ENCODE results near the gene ASTN2.

The ASTN2 gene

GRCh38 chr9:117414906-117415331, at the start of gene ASTN2:
Gene ASTN2 (minus strand): TSS chr9:117415057. CDS start chr9:117414938, 119 bp downstream.
- TF ChIP-seq, protein P1, sequence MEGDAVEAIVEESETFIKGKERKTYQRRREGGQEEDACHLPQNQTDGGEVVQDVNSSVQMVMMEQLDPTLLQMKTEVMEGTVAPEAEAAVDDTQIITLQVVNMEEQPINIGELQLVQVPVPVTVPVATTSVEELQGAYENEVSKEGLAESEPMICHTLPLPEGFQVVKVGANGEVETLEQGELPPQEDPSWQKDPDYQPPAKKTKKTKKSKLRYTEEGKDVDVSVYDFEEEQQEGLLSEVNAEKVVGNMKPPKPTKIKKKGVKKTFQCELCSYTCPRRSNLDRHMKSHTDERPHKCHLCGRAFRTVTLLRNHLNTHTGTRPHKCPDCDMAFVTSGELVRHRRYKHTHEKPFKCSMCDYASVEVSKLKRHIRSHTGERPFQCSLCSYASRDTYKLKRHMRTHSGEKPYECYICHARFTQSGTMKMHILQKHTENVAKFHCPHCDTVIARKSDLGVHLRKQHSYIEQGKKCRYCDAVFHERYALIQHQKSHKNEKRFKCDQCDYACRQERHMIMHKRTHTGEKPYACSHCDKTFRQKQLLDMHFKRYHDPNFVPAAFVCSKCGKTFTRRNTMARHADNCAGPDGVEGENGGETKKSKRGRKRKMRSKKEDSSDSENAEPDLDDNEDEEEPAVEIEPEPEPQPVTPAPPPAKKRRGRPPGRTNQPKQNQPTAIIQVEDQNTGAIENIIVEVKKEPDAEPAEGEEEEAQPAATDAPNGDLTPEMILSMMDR (IDR thresholded peaks at IDR 0.05; ENCODE audit: low read depth, low read length, missing control alignments), result no peak
- H3K4me3 ChIP-seq (replicated peaks; ENCODE audit: low read depth, low read length), result peak within 1 kb of the TSS; percentile 11; the same call in 1 of the 2 replicates
- no peak for DNase-seq (ENCODE audit: extremely low read depth, low read depth)

DNA sequence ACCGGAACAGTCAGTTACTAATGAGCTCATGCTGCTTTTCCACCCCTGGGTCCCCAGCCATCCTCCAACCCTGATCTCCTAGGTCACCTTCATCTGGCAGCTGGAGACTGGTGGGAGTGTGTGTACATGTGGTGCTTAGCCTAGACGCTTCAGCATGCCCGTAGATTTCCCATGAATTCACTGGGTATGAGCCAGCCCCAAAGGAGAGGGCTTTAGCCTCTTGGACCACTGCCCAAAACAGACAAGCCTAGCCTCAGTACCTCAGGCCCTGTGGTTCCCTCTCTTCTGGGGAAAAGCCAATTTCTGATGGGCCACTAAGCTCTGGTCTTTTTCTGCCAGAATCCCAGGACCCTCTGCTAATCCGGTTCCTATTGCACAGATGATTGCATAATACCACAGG, 48.0 kb upstream of the ASTN2 start:
- H3K4me3 ChIP-seq (replicated peaks; ENCODE audit: low read depth, low read length), result no peak overlapping the region
- no peak for DNase-seq (ENCODE audit: extremely low read depth, low read depth)
- TF ChIP-seq, protein P1 (IDR thresholded peaks at IDR 0.05; ENCODE audit: low read depth, low read length, missing control alignments), result no peak

- DNase-seq (ENCODE audit: extremely low read depth, low read depth), result no peak
- TF ChIP-seq, protein P1 (IDR thresholded peaks at IDR 0.05; ENCODE audit: low read depth, low read length, missing control alignments), result no peak
- no peak overlapping the region for H3K4me3 ChIP-seq (replicated peaks; ENCODE audit: low read depth, low read length)
These were observed 46.5 kb upstream of the ASTN2 start for GRCh38 chr9:117461386-117461785.

DNA sequence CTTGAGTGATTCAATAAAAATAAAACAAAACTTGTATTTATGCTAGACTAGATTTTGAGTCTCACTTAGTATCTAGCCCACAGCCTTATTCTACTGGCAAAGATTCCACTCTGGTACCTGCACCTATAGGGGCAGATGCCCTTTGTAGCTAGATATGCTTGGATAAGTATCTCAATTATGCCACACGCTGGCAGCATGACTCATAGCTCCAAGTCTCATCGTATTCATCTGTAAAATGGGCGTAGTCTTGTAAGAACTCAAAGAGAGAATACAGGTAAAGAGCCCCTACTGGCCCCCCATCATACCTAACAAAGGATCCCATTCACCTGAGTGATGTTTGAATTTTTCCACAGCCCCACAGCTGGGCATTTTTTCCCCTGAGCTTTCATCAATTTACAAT, 45.9 kb upstream of the ASTN2 start:
- no peak overlapping the region for H3K4me3 ChIP-seq (replicated peaks; ENCODE audit: low read depth, low read length)
- TF ChIP-seq, protein P1 (IDR thresholded peaks at IDR 0.05; ENCODE audit: low read depth, low read length, missing control alignments), result no peak
- no peak for DNase-seq (ENCODE audit: extremely low read depth, low read depth)

GRCh38 chr9:117459913-117460312, 45.1 kb upstream of the ASTN2 start:
- TF ChIP-seq, protein P1 (IDR thresholded peaks at IDR 0.05; ENCODE audit: low read depth, low read length, missing control alignments), result no peak
- no peak for DNase-seq (ENCODE audit: extremely low read depth, low read depth)
- H3K4me3 ChIP-seq (replicated peaks; ENCODE audit: low read depth, low read length), result no peak overlapping the region

DNA sequence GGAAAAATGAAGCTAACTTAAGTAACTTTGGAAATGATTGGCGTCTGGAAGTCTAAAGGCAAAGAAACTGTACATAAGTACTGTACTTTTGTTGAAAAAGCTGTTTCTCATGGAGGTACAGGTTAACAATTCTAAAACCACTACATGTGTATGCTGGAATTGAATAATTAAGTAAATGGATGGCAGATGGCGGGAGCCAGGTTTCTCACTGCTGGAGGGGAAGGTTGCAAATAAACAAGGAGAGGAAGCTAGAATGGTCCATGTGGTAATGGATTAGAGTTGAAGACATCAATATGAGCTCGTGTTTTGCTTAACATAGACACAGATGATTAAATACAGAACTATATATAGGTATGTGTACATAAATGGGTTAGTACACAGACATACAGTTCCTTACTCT, 43.2 kb upstream of the ASTN2 start:
- H3K4me3 ChIP-seq (replicated peaks; ENCODE audit: low read depth, low read length), result no peak overlapping the region
- DNase-seq (ENCODE audit: extremely low read depth, low read depth), result no peak
- TF ChIP-seq, protein P1 (IDR thresholded peaks at IDR 0.05; ENCODE audit: low read depth, low read length, missing control alignments), result no peak

DNA sequence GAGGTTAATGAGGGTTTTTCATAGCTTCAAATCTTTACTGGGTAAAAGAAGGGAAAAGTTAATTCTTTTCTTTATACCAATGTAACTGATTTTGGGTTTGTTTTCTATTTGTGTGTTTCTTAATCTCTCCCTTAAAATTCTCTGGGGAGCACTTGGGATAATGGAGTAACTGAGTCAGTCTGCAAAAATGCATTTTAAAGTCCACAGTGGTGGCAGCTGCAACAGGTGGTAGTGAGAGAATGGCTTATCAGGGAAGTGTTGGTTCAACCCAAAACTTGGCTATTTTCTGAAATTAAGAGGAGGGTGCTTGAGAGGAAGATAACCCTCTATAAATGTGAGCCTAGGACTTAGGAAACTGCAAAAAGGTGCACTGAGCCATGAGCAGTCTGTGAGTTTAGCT, 39.9 kb upstream of the ASTN2 start:
- H3K4me3 ChIP-seq (replicated peaks; ENCODE audit: low read depth, low read length), result no peak overlapping the region
- TF ChIP-seq, protein P1 (IDR thresholded peaks at IDR 0.05; ENCODE audit: low read depth, low read length, missing control alignments), result no peak
- DNase-seq (ENCODE audit: extremely low read depth, low read depth), result no peak

All from HFF-Myc (cell line).